Activated naive CD4-positive, alpha-beta T cell treated with anti-CD3 and anti-CD28 coated beads, Interleukin-2, amount 10 ng/mL, durations not matched to agents 5 hours and 36 hours (primary cell): ENCODE results near the gene COL26A1. TPM values are rescaled to one million over a fixed set of nuclear protein-coding genes. Genes with fewer than 3 reads are reported as not detected.

Source experiments
- total RNA-seq, 2 experiments: library from RNA; stranded (reverse); gene quantifications; one replicate each; pipeline ENCODE4 v1.2.3, GENCODE V29; 2021

COL26A1 gene
- total RNA-seq = not detected

GRCh38 chr7:101362334-101363195 lies at the start of gene COL26A1:
Gene COL26A1, plus strand, starts transcription at chr7:101362875. Its CDS starts 158 bp downstream, at chr7:101363033.

DNA sequence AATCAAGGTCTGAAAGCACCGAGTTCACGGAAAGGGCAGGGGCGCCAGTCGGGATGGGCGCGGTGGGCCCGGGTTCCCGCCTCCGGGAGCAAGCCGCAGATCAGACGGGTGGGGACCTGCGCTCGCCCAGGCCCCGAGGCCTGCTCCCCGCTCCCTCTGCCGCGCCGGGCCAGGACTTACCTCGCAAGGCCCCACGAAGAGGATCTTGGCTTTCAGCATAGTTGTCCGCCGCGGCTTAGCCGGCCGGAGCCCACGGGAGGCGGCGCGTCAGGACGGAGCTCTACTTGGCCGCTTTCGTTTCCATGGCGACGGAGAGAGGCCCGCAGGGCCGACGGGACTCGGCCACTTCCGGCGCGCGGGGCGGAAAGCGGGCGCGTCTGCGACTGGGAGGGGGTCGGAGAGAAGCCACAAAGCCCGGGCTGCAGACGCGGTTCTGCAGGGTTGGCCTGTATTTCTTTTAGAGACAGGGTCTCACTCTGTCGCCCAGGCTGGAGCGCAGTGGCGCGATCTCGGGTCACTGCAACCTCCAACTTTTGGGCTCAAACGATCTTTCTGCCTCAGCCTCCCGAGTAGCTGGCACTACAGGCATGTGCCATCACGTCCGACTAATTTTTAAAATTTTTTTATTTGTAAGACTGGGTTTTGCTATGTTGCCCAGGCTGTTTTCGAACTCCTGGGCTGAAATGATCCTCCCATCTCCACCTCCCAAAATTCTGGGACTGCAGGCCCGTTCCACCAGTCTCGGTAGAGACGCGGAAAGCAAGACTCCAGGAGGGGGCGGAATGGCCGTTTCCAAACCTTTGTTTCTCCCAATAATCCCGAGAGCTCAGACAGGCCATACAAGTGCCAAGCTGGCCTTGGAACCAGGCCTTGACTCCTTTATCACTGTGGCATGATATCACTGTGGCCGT lies 40.9 kb upstream of the COL26A1 start, which contains the start of gene IFT22:
Gene IFT22, minus strand, starts transcription at position 322 of the 911 bp plus-strand sequence. Its CDS starts 103 bp downstream, at position 219.

Other genes with a start within 250 kb of the COL26A1 start
- under 1 TPM; 0.18 to 0.22 TPM for gene SERPINE1, start 235.8 kb upstream of the COL26A1 start, total RNA-seq
- 10 to 100 TPM; 32.1 to 40.8 TPM for gene AP1S1, start 208.4 kb upstream of the COL26A1 start, total RNA-seq
- under 1 TPM; 0.14 to 0.25 TPM for gene VGF, start 197.3 kb upstream of the COL26A1 start, total RNA-seq
- not detected for gene NAT16, start 182.6 kb upstream of the COL26A1 start, total RNA-seq
- under 1 TPM in 1 of 2 experiments, not detected in 1; 0.18 TPM for gene MOGAT3, start 161.8 kb upstream of the COL26A1 start, total RNA-seq
- 10 to 100 TPM; 68.7 to 73.0 TPM for gene PLOD3, start 145.3 kb upstream of the COL26A1 start, total RNA-seq
- 10 to 100 TPM; 62.6 to 62.7 TPM for gene ZNHIT1, start 144.7 kb upstream of the COL26A1 start, total RNA-seq
- gene CLDN15, start 125.1 kb upstream of the COL26A1 start, total RNA-seq = 10 to 100 TPM; 23.8 to 24.1 TPM
- 100 to 1,000 TPM; 121 to 122 TPM for gene FIS1, start 117.8 kb upstream of the COL26A1 start, total RNA-seq
- 1 to 10 TPM; 8.5 to 8.7 TPM for gene IFT22, start 41.1 kb upstream of the COL26A1 start, total RNA-seq